ENCODE data around the gene TRIM27. TPM values are rescaled to one million over a fixed set of nuclear protein-coding genes. Genes with fewer than 3 reads are reported as not detected.

Gene TRIM27
- total and polyA plus RNA-seq, 10 of the 15 experiments (the other 5 are each of a cell fraction or from before 2014, with no cell fraction given) = 18.5 to 74.7 (median 58.0) TPM

GRCh38 chr6:28863604-28864325 lies 60.0 kb downstream of the TRIM27 start (continued):
- TF ChIP-seq CEBPB (IDR thresholded peaks at IDR 0.05; ENCODE audit: borderline replicate concordance in 1 of 2, low read depth in 2 of 2, low read length in 2 of 2) = no peak
- peak in 1 of 2 experiments; percentile 73; a peak in 2 of 4 replicates for TF ChIP-seq BHLHE40 (IDR thresholded peaks at IDR 0.05; ENCODE audit: borderline replicate concordance in 1 of 2, low read depth in 2 of 2, low read length in 1 of 2)
- TF ChIP-seq POU2F2 (IDR thresholded peaks at IDR 0.05; ENCODE audit: borderline replicate concordance, low read depth, low read length) = peak; percentile 75; the same call in 1 of the 3 replicates
- 0 out of 2 replicates have a peak, but pooled peaks have one; percentile 50 for TF ChIP-seq ZNF687 (IDR thresholded peaks at IDR 0.05)
- TF ChIP-seq ZNF217 (IDR thresholded peaks at IDR 0.05) = 0 out of 2 replicates have a peak, but pooled peaks have one; percentile 44
- TF ChIP-seq ZBED1 (IDR thresholded peaks at IDR 0.05; ENCODE audit: borderline replicate concordance) = 0 out of 2 replicates have a peak, but pooled peaks have one; percentile 27
- TF ChIP-seq CBX5 (IDR thresholded peaks at IDR 0.05; ENCODE audit: low read depth) = 0 out of 2 replicates have a peak, but pooled peaks have one; percentile 70
- peak; percentile 52; the same call in 1 of the 2 replicates for TF ChIP-seq CREB1 (IDR thresholded peaks at IDR 0.05; ENCODE audit: low read depth)
- TF ChIP-seq NFYA (IDR thresholded peaks at IDR 0.05; ENCODE audit: borderline replicate concordance, low read depth, low read length) = no peak
- TF ChIP-seq IKZF1 (conservative IDR thresholded peaks at IDR 0.05) = peak; percentile 60
- no peak for TF ChIP-seq ZNF274 (IDR thresholded peaks at IDR 0.05; ENCODE audit: insufficient read depth, insufficient read length)
- TF ChIP-seq SREBF2 (IDR thresholded peaks at IDR 0.05; ENCODE audit: low read length) = peak; percentile 96
- no peak for TF ChIP-seq E4F1 (IDR thresholded peaks at IDR 0.05; ENCODE audit: borderline replicate concordance, partially characterized antibody)
- TF ChIP-seq YY1 (IDR thresholded peaks at IDR 0.05; ENCODE audit: low read depth, low read length) = peak; percentile 75; the same call in 1 of the 2 replicates
- peak; percentile 96 for TF ChIP-seq ZSCAN29 (IDR thresholded peaks at IDR 0.05)
- TF ChIP-seq ASH2L (IDR thresholded peaks at IDR 0.05; ENCODE audit: borderline replicate concordance, low read depth) = peak; percentile 98
- no peak for TF ChIP-seq ZZZ3 (IDR thresholded peaks at IDR 0.05; ENCODE audit: control insufficient read depth, insufficient read length, low read depth)
- peak; percentile 88 for TF ChIP-seq SMARCA5 (IDR thresholded peaks at IDR 0.05)
- TF ChIP-seq BCL3 (IDR thresholded peaks at IDR 0.05; ENCODE audit: borderline replicate concordance, insufficient read depth, low read depth, low read length, poor library complexity, severe bottlenecking) = no peak
